ENCODE results near the gene LRRC36.

DNA sequence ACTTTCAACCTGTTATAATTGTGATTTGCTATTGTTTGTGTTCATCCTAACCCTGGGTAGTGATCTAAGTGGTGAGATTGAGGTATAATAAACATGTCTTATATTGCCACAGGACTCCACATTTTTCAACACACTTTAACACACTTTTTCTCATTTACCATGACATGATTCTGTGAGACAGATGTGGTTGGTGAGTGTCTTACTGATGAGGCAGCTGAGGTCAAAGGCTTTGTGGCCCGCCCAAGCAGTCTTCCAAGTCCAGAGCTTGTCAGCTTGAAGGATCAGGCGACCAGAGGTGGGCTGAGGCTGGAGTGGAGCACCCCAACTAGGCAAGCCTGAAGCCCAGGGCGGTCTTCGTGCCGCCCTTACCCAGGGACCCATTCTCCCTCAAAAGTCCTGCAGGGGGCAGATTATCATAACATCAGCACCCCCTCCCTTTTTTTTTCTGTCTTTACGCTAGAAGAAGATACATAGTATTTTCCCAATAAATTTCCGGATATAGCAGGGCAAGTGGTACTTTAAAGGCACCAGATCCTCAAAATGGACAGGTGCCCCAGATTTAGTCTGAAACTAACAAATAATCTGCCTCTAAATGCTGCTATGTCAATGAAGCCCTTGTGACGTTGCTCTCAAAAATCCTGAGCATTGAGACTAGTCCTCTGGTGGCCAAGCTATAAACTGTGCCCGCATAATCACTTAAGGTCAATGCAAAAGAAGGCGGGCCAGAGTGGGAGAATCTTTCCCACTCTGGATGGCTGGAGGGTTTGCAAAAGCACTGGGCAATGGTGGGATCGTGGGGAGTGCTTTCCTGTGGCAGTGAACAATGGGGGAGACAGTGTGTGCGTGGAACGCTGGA, 21.2 kb upstream of the LRRC36 start:
- TF ChIP-seq POLR2A (IDR thresholded peaks at IDR 0.05; ENCODE audit: control extremely low read depth in 1 of 2, low read depth in 2 of 2, low read length in 2 of 2) (no peak), MAX (IDR thresholded peaks at IDR 0.05) (no peak), HDAC6 (IDR thresholded peaks at IDR 0.05; ENCODE audit: low read depth, low read length) (no peak), EP300 (IDR thresholded peaks at IDR 0.05; ENCODE audit: borderline replicate concordance in 1 of 2, low read depth in 2 of 2, low read length in 2 of 2) (no peak), JUND (IDR thresholded peaks at IDR 0.05; ENCODE audit: low read length) (no peak), CEBPB (IDR thresholded peaks at IDR 0.05; ENCODE audit: low read depth, low read length) (no peak), GABPA (IDR thresholded peaks at IDR 0.05; ENCODE audit: borderline replicate concordance, insufficient read depth, low read length) (no peak), KDM4A (IDR thresholded peaks at IDR 0.05; ENCODE audit: low read depth, low read length, severe bottlenecking) (no peak), ASH2L (IDR thresholded peaks at IDR 0.05; ENCODE audit: low read length) (no peak)
- TF ChIP-seq, protein P1, sequence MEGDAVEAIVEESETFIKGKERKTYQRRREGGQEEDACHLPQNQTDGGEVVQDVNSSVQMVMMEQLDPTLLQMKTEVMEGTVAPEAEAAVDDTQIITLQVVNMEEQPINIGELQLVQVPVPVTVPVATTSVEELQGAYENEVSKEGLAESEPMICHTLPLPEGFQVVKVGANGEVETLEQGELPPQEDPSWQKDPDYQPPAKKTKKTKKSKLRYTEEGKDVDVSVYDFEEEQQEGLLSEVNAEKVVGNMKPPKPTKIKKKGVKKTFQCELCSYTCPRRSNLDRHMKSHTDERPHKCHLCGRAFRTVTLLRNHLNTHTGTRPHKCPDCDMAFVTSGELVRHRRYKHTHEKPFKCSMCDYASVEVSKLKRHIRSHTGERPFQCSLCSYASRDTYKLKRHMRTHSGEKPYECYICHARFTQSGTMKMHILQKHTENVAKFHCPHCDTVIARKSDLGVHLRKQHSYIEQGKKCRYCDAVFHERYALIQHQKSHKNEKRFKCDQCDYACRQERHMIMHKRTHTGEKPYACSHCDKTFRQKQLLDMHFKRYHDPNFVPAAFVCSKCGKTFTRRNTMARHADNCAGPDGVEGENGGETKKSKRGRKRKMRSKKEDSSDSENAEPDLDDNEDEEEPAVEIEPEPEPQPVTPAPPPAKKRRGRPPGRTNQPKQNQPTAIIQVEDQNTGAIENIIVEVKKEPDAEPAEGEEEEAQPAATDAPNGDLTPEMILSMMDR (IDR thresholded peaks at IDR 0.05; ENCODE audit: control extremely low read depth in 1 of 3, insufficient read depth in 1 of 3, low read depth in 1 of 3, low read length in 3 of 3): peak; percentile 2 to 18 (median 8); a peak in 3 of 4 replicates
